Endometrium (tissue), 2 donors: ENCODE measurements around the gene MGARP.
"Not testable (repeated sequence)": the region's sequence is repeated elsewhere in the genome, so short reads cannot be mapped to it uniquely, and the experiment has no call there.

Experiments
- FAIRE-seq: peaks from 2 replicates; lab custom pipeline; 2012; peaks lifted over from hg19 to GRCh38; lab: Jason Lieb, UNC
- donor health status: control.
- donor health status: control.

Gene MGARP

GRCh38 chr4:139295206-139295941, 15.3 kb upstream of the MGARP start:
- peak; percentile 73 for FAIRE-seq

- FAIRE-seq, result no peak
Observed at GRCh38 chr4:139286186-139286698, 6.2 kb upstream of the MGARP start.

DNA sequence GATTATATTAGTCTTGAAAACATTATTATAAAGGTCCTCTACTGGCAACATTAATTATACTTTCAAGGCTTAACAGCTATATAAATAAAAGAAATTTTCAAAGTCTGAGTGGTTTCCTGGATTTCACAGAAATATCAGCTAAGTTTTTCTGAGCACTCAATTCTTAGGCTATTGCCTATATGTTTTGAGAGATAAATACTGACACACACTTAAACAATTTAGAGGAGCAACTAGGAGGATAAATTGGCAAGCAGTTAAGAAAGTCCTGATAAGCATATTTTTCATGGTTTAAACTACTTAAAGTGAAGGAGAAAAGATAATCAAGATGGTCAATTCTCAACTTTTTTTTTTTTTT, 2.7 kb upstream of the MGARP start:
- FAIRE-seq, result no peak

GRCh38 chr4:139282065-139282720, 2.2 kb upstream of the MGARP start:
- FAIRE-seq, result no peak

DNA sequence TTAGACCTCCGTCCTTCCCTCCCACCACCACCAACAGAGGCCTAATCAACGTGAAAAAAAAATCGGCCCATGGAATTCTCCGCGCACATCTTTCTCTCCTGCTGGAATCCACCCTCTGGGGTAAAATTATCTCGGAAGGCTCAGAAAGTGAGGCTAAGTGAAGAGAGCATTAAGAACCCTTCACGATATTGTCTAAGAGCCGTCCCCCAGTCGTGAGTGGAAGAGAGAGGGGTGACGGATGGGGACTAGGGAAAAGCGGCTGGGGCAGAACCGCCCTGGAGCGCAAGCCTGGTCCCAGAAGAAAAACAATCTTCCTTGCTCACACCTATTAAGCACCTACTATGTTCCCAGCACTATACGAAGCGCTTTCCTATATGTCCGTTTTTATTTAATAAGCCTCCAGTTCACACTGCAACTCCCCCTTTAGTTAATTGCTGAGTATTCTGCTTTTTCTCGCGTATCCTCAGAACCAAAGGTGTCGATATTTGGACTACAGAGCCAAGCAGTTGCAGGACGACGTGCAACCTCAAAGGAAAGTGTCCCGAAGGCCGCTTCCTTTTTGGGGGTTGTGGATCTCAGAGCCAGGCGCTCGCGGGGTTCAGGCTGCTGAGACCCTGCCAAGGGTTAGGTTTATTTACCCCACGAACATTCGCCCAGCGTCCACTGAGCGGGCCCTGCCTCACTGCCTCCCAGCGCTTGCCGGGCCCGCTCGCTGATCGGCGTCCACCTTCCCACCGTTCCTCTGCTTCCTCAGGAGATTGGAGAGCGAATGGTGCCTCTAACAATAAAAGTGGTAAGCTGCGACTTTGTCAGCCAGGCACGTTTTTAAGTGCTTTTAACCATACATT, 889 bp downstream of the MGARP start:
- FAIRE-seq, result no peak

DNA sequence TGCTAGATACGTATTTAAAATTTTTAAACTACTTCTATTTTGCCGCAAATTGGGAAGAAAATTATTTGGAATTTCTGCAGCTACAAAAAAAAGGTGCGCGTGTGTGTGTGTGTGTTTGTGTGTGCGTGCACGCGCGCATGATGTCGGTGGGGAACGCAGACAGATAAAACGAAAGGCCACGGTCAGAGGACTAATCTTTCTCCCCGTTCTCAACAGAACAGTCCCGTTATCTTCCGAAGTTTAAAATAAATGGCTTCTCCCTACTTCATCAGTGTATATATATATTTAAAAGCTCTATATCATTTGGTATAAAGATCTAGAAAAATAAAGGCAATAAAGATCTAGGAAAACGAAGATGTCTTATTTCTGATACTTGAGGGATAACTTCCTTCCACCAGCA, 1.5 kb downstream of the MGARP start:
- FAIRE-seq, result no peak

- no peak for FAIRE-seq
Observed at GRCh38 chr4:139275281-139275735, 4.7 kb downstream of the MGARP start.

DNA sequence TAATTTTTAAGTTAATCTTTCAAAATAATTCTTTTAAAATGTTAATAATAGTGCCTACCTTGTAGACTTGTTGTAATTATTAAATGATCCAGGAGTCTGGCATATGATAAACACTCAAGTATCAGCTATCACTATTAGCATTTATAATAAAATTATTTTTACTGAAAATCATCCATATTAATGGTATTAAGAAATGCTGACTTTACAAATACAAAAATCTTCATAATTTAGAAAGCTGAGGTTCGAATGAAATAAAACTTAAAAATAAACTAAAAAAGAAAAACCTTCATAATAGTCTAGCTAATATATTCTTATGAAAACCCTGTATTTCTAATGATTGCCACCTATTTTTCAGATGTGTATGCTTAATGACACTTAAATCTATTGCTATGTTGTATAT, 5.2 kb downstream of the MGARP start:
- no peak for FAIRE-seq

DNA sequence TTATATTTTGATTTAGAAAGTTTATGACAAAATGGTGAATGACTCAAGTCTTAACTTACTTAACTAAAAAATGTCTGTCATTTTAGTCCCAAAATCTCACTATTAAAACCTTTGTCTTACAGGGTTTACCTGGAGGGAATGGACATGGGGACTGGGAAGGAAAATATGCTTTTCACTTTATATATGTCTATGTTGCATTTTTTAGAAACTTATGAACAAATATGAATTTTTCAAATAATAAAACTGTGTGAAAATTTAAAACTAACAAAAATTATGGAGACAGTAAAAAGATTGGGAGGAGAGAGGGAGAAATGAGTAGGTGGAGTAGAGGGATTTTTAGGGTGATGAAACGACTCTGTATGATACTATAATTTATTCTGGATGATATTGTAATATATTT, 6.2 kb downstream of the MGARP start:
- FAIRE-seq, result no peak

- no peak for FAIRE-seq
Observed at GRCh38 chr4:139267301-139267700, 12.7 kb downstream of the MGARP start.

GRCh38 chr4:139266583-139267257, 13.3 kb downstream of the MGARP start:
- FAIRE-seq, result peak; percentile 26

GRCh38 chr4:139266208-139266582, 13.8 kb downstream of the MGARP start:
- FAIRE-seq, result no peak

GRCh38 chr4:139265654-139266053, 14.4 kb downstream of the MGARP start:
- FAIRE-seq, result no peak

DNA sequence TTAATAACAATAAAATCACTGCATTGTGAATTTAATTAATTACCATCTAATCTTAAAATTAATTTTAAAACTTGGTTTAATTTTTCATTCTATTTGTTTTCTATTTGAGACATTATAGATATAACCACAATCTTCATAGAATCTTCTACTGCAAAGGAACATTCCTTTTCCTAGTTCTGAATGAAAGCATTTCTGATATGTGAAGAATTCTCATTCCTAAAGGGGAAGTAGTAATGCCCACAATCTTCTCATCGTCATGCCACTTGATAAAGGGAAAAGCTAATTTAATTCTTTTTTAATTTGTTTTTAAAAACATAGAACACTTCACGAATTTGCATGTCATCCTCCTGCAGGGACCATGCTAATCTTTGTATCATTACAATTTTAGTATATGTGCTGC, 23.7 kb downstream of the MGARP start:
- FAIRE-seq, result peak; percentile 18

DNA sequence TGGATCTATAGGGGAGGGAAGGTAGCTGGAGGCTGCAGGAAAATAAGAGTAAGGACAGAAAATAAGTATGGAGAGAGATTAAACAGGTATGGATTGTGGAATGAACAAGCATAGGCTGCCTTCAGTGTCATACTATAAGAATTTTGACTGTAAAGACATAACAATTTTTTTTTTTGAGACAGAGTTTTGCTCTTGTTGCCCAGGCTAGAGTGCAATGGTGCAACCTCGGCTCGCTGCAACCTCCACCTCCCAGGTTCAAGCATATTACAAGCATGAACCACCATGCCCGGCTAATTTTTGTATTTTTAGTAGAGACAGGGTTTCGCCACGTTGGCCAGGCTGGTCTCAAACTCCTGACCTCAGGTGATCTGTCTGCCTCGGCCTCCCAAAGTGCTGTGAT, 24.4 kb downstream of the MGARP start:
- FAIRE-seq, result not testable (repeated sequence)

GRCh38 chr4:139253713-139254112, 26.3 kb downstream of the MGARP start:
- no peak for FAIRE-seq

DNA sequence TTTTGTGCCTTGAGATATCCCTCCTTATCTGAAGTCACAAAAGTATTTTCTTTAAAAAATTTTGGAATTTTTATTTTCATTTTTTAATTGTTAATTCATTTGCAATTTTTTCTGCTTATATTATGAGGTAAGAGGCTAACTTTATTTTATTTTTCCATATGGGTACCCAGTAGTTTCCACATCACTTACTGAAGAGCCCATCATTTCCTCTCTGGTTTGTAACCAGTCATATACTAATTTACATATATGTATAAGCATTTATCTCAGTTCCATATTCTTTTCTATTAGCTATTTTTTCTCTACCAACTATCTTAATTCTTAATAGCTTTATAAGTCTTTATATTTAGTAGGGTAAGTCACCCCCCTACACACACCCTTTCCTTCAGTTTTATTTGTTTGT, 27.0 kb downstream of the MGARP start:
- FAIRE-seq, result no peak

DNA sequence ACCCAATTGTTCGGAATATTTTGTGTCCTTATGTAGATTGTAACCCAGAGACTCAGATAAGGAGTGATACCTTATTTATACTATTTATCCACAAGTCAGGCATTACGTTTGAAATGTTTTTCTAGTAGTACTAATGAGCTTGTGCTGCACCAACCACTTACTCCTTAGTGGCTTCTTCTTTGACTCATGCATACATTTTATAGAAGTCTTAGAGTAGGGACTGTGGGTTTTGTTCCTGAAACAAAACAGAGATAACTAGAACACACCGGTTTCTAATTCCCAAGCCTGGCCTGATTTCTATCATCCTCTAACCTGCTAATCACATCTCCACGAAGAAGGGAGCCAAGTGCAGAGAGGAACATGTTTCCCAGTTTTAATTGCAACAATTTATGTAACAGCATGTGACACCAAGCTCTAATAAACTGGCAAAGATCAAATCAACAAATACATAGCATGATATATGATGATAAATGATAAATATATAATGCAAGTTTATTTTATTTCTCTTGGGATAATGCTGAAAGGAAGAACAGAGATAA, 32.3 kb downstream of the MGARP start:
- FAIRE-seq, result no peak

- FAIRE-seq, result no peak
Observed at GRCh38 chr4:139247241-139247640, 32.8 kb downstream of the MGARP start.

GRCh38 chr4:139246166-139246565, 33.9 kb downstream of the MGARP start:
- FAIRE-seq, result no peak

DNA sequence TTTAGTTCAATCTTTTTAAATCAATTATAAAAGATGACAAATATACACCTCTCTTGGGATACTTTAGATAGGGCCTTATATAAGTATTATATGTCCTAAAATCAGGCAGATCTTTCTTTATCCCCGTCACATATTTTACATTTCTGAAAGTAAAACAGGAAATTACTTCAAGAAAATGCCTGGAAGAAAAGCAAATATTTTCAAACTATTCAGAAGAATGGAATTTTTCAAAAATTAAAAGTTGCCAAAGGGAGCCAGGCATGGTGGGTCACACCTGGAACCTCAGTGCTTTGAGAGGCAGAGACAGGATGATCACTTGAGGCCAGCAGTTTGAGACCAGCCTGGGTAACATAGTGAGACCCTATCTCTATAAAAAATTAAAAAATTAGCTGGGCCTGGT, 34.4 kb downstream of the MGARP start:
- FAIRE-seq, result no peak
